ENCODE results near the gene KRT13.

DNA sequence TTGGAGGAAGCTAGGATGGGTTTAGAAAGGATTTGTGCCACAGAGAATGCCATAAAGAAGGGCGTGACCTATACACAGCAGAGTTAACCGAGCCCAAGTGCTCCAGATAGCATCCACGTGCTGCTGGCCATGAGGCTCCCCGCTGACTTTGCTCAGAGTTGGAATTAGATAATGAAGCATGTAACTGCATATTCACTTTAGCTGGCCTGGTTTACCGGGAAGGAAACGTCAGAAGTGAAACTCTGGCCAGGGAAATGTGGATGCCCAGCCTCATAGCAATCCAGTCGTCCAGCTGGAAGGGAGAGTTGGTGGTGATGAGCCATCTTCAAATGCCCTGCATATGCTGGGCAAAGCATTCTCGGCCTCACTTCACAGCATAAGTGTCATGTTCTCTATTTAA is 30.5 kb downstream of the KRT13 start:
- TF ChIP-seq, protein P1, sequence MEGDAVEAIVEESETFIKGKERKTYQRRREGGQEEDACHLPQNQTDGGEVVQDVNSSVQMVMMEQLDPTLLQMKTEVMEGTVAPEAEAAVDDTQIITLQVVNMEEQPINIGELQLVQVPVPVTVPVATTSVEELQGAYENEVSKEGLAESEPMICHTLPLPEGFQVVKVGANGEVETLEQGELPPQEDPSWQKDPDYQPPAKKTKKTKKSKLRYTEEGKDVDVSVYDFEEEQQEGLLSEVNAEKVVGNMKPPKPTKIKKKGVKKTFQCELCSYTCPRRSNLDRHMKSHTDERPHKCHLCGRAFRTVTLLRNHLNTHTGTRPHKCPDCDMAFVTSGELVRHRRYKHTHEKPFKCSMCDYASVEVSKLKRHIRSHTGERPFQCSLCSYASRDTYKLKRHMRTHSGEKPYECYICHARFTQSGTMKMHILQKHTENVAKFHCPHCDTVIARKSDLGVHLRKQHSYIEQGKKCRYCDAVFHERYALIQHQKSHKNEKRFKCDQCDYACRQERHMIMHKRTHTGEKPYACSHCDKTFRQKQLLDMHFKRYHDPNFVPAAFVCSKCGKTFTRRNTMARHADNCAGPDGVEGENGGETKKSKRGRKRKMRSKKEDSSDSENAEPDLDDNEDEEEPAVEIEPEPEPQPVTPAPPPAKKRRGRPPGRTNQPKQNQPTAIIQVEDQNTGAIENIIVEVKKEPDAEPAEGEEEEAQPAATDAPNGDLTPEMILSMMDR (IDR thresholded peaks at IDR 0.05; ENCODE audit: low read depth, low read length, poor library complexity, severe bottlenecking) = no peak
- no peak for TF ChIP-seq EZH2phosphoT487 (IDR thresholded peaks at IDR 0.05; ENCODE audit: borderline replicate concordance, low read length)

Measured in DOHH2 (cell line).